ENCODE measurements around the gene SETDB1.

SETDB1 gene

DNA sequence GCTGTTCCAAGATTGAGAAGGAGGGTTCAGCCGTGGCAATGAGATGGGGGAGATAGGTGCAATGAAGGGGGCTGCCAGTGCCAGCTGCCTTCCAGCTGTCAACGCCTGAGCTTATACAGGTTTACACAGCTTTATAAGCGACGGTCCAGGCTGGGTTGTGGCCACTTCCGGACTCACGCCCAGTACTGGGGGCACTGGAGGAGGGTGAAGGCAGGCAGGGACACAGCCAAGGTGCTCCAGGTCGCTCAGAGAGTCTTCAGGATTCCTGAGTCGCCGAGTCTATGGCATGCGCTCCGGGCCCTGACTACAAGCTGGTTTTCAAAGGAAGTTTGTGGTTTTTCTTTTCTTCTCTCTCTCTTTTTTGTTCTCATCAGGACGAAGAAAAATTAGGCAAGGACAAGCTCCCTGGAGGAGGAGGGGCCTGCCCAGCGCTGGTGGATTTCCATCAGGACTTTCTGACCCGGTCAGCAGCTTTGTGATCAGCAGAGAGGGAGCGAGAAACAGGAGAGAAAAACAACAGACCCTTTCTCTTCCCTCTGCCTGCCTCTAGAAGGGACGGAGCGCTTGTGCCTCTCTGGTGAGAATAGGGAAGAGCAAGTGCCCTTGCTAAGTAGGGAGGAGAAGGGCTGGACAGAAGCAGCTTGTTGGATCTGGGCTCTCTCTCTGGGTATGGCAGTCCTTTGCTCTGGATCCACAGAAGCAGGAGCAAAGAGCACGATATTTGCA, 80.3 kb downstream of the SETDB1 start, which contains the start of gene MINDY1:
Gene MINDY1 (minus strand): TSS at position 576 of the 726 bp plus-strand sequence. CDS start 4,285 bp downstream, outside the sequence.
- DNase-seq, result peak; percentile 36

DNA sequence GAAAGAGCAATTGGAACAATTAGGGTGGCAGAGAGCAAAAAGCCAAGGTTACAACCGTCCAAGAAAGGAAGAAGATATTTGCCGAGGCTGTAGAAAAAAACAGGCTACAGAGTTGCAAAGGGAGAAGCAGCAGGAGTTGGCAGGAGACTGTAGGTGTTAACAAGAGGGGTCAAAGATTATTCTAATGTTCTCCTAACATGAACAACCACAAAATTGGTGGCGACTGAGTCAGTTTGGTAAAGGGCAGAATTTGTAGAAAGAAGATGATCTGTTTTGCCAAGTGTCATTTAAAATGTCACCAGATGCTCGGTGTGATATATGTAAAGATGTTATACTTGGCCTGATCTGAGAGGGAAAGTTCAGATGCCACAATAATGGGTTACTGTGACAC, 81.7 kb downstream of the SETDB1 start:
- DNase-seq, result no peak

DNA sequence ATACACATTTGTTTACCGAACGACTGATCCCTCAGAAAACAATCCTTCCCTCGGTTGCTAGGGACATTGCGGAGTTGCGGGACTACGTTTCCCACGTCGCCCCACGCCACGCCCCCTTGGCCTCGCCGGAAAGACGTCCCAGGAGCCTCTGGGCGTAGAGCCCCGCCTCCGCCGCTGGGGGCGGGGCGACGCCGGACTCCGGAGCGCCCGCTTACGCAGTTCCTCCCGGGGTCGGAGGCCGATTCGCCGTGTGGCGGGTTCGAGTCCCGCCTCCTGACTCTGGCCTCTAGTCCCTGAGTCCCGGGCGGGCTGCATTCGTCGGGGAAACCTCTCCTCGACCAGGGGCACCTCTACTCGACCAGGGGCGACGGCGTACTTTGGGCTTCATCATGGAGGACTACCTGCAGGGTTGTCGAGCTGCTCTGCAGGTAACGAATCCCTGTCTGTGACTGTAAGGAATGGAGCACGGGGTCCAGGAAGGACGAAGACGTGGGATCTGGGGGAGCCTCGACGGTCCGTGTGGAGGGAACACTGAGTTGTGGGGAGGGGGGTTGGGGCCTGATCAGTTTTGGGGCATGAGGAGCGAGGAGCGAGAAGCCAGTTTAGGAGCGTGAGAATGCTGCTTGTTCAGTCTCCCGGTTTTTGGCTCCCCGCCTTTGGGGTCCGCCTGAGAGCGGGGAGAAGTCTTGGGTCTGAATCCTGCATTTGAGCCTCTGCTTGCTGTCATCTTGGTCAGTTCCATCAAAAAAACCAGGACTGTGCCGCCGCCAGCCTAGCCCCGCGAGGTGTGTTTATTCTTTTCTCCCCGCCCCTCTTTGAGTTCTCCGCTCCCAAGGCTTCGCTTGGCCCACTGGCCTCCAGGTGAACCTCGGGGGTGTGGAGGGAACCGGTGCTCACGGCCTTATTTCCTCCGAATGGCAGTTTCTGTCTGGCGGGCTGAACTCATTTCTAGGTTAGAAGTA, 82.4 kb downstream of the SETDB1 start, which contains the start of gene PRUNE1:
Gene PRUNE1 (plus strand): TSS at position 206 of the 962 bp plus-strand sequence. CDS start 184 bp downstream, at position 390.
- peak; percentile 97 for DNase-seq

DNA sequence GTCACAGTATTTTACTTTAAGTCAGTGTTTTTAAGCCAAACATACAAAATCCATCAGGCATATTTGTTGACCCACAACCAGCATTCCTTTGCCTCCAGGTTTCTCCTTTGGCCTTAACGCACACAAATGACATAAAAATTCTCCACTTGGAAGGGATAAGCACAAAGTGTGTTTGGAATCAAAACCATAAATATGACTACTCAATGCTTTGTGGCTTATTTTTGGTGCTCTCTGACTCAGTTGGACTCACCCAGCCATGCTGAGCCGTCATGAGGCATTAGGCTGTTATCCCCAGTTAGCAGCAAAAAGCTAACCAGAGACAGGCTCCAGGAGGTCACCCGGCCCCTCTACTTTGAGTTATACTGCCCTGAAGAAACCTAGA, 83.0 kb downstream of the SETDB1 start:
- DNase-seq, result peak; percentile 28

DNA sequence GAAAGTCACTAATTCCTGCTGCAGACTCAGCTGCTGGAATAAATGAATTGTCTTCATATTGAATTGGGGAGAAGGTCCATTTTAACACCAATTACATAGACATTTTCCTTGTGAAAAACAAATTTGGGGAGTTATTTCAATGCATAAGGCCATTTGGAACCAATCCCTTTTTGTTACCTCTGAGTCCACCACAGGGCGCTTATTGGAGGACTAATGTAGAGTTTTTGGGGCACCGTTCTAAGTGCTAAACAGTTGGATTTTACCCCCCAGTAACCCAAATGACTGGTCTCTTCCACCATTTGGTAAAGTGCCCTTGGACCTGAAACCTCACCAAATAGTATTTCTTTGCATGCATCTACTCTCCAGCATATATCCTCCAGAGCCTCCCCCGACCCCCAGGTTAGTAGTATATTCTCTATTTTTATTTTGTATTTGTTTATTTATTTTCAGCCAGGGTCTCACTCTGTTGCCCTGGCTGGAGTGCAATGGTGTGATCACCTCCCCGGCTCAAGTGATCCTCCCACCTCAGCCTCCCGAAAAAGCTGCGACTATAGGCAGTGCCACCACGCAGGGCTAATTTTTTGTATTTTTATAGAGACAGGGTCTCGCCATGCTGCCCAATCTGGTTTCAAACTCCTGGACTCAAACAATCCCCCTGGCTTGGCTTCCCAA, 83.6 kb downstream of the SETDB1 start:
- DNase-seq, result no peak

DNA sequence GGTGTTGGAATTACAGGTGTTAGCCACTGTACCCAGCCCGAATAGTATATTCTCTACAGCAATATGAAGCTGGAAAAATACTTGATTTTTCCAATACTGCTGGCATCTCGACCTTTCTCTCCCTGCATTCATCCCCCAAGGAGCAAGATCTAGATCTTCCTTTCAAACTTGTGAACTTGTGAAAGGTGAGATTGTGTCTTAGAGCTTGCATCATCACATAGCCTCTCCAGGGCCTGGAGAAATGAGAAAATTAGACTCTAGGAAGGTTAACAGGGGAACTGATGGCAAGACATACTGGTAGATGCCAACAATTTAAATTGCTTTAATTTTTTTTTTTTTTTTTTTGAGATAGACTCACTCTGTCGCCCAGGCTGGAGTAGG, 84.2 kb downstream of the SETDB1 start:
- DNase-seq, result no peak

DNA sequence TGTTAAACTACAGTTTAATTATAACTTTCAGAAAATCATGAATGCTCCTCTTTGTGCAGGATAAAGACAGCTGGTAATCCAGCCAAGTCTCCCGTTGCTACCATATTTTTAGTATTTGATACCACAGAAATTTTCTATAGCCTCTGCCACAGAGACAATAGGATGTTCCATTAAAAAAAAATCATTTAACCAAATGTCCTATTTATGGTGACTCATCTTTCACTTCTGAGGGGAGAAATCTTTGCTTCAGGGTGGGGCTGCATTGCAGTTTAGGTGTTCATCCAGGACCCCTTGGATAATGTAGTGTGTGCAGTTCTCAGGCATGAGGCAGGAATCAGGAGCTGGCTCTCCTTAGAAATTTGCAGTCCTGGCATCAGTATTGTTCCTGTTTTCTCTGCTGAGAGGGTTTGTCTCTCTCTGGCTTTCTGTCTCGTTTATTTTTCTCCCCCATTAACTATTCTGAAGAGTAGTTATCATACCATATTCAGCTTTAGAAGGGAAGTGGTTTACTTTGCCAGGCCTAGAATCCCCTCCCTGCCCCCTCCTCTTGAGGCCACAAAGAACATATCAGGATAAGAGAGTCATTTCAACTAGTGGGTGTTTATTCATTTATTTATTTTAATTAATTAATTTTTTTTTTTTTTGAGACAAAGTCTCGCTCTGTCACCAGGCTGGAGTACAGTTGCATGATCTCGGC, 85.1 kb downstream of the SETDB1 start:
- DNase-seq, result no peak

DNA sequence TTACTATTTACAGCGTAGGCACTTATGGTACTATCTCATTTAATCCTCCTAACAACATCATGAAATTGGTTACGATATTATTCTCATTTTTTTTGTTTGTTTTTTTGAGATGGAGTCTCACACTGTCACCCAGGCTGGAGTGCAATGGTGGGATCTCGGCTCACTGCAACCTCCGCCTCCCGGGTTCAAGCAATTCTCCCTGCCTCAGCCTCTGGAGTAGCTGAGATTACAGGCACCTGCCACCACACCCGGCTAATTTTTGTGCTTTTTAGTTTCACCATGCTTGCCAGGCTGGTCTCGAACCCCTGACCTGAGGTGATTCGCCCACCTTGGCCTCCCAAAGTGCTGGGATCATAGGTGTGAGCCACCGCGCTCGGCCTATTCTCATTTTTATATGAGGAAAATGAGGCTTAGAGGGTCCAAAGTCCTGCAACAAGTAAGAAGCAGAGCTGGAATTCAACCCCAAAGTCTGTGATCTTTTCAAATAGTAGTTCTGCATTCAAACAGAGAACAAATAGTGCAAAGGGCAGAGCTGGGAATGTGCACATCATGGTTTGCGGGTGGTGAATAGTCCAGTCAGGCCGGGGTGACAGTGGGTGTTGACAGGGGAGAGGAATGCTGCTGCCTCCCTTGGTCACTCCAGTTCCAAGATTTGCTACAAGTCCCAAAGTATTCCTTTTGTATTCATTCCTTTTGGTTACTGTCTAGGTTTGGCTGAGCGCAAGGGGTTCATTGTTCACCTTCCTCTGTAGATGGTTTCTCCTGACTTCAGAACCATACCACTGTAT, 86.7 kb downstream of the SETDB1 start:
- DNase-seq, result no peak

DNA sequence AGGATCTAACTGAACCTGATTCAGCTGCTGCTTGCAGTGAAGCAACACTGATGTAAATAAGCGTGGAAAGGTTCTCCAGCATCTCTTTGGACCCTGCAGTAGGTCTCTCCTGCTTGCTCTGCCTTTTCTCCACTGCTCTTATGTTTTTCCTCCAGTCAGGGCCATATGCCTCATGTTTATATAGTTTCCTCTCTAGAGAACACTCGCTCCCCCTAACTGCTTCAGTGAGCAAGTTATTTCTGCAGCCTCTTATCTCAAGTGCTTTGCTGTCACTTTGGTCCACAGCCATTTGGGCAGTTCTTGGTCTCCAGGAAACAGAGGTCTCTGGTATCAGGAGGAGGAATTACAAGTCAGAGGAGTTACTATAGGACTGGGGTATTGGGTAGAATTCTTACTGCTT, 87.4 kb downstream of the SETDB1 start:
- DNase-seq, result no peak
